GM19025 (cell line): ENCODE data around the gene KRT84.
A peak's percentile ranks its signal among the peaks of the same experiment; 100 is the strongest.

ENCODE experiments used
- ATAC-seq: cut with Tn5 transposase; IDR thresholded peaks from one replicate; pipeline ENCODE4 v1.9.1; 2021; ENCODE audit warnings: mild to moderate bottlenecking, low read depth, moderate library complexity; ENCODE audit not compliant: unreplicated experiment

The KRT84 gene

DNA sequence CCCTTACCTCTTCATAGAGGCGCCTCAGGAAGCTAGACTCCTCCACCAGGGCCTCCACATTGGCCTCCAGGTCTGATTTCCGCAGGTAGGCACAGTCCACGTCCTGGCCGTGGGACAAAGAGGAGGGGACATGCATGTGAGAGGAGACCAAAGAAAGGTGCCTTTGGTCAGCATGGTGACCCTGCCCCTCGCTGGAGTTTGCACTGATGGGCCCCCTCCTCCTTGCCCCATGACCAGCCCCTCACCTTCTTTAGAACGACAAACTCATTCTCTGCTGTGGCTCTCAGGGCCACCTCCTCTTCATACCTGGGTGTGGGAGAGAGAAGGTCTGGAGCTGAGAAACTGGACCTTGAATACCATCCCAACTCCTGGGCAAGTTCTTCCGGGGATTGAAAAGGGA is 21.4 kb downstream of the KRT84 start:
- no peak for ATAC-seq

DNA sequence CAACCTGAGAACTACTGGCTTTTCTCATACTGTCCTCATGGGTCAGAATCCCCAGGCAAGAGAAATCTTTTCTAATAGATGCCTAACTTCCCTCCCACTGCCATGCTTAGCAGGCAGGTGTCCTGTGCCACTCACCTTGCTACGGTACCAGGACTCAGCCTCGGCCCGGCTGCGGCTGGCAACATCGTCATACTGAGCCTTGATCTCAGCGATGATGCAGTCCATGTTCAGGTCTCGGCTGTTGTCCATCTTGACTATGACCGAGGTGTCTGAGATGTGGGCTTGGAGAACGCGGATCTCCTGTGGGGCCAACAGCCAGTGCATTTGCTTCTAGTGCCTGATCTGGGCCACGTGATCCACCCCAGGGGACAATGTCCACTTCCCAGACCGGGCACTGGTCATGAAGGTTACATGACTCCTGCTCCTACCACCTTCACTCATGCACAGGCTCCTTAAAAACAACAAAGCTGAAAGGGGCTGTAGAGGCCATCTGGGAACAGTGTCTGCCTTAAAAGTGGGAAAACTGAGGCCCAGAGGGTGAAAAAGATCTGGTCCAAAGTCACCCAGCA is 22.3 kb downstream of the KRT84 start:
- ATAC-seq = no peak

DNA sequence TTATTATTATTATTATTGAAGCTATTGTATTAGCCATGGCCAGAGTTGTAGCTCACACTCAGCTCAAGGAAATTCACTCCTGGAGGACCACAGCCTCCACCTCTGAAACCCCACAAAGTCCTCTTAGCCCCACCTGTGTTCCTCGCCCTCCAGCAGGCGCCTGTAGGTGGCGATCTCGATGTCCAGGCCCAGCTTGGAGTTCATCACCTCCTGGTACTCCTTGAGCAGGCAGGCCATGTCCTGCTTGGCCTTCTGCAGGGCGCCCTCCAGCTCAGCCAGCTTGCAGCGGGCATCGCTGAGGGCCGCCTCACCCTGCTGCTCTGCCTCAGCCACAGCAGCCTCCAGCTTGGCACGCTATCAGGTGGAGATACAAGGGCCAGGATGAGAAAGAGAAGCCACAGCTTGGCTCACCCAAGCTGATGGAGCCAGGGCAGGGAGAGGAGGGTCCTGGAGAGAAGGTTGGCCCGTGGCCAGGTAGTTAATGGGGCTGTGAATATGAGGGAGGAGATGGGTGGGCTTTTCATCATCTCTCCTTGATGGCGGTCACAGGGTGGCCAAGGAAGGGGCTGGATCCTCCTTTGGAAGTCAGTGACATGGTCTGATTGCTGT is 23.2 kb downstream of the KRT84 start:
- no peak for ATAC-seq

DNA sequence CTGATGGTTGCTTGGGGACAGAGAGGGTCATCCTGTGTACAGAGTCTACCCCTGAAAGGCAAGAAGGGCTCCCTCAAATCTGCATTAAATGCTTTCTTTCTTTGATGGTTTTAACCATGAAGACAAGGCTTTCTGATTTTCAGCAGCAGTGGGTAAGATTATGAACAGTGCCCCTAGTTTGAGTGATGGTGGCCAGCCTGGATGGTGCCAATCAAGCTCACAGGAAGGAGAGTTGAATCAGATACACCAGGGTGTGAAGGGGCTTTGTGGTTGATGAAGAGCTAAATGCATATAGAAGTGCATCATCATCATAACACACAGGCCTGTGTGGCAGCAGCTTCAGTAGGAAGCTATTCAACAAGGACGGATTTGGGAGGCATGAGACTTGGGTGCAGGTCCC is 23.9 kb downstream of the KRT84 start:
- no peak for ATAC-seq

DNA sequence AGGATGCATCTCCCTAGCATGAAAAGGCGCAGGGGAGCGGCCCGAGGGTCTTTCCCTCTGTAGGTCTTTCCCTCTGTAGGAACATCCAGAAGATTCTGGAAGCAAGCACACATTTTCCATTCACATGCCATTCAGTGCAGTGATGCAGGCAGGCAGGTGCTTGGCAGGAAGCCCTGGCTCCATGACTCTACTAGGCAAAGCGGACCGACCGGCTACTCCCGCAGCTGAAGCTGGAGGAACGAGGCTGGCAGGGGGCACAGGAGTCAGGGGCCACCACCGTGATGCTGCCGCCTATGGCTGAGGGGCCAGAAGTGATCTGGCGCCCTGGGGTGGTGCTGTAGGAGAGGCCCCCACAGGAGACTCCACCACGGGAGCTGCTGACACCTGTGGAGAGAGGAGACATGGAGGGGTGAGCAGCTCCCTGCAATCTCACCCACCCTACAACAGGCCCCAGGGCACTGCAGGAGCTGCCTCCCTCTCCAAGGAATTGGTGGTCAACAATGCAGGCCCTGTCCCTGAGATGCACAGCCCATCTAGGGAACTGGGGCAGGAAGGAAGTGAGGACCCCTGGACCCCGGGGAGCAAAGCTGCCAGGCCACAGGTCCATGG is 24.7 kb downstream of the KRT84 start:
- no peak for ATAC-seq

DNA sequence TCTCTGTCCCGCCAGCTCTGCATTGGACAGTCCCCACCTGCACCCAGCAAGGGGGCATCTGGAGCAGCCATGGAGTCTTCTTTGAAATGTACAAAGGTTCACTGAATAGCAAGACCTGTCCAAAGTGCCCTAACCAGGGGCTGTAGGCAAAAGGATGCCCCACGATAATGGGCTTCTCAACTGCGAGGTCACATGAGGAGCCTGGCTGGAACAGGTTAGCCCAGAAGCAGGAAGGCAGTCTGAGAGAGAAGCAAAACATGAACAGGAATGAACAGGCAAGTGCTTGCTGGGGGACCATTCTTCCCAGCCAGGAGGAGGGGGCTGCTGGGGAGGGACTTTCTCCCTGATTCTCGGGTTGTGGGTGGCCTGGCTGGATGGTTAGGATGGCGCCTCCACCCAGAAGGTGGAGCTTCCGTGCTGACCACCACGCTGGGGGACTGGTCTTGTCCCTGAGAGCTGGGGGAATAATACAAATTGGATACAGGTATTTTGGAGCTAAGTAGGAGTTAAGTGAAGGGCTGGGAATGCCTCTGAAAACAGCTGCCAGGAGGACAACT is 25.3 kb downstream of the KRT84 start:
- no peak for ATAC-seq

DNA sequence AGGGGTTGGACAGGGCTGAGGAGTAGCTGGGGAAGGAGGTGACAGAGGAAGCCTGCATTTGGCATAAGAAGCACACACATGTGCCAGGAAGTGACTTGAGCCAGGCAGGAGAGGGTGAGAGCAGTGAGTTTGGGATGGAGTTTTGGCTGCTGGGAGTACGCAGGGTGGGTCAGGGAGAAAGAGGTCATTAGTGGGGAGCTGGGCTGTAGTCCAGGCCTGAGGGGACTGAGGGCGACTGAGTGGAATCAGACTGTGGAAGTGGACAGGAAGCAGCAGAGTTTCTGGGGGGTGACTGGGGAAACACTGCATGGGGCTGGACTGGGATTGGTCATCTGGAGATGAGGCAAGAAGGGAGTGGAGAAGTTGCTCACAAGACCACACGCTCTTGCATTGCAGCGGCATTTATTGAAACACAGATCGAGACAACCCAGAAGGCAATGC is 25.8 kb downstream of the KRT84 start:
- no peak for ATAC-seq

DNA sequence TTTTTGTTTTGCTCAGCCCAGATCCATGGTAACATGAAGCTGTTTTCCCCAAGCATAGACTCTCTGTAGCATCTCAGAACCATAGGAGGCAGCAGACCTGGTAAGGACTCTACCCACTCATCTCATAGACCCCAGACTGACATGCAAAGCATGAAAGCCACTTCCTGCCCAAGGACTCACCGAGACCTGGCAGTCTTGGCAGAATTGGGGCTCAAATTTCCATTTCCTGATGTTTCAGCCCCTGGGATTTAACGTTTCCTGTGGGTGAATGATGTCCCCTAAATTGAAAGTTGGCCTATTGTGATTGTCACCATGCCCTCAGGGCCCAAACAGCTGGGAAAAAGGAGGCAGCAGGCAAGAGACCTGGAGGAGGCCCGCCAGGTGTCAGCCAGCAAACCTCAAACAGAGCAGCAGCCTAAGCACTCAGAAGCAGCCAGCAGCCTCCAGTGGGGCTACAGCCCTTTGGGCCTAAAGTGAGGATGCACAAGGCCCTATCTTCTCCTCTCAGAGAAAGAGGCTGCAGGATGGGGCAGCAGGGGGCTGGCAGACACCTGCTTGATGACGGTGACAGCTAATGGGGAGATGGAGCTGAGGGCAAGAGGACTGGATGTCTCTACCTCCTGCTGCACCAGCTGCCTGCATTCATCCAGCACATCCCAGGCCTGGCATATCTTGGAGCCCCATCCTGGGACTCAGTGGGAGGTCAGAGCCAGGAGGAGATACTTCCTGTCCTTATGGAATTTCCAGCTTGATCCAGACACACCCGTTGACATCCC is 26.7 kb downstream of the KRT84 start:
- peak; percentile 87 for ATAC-seq

DNA sequence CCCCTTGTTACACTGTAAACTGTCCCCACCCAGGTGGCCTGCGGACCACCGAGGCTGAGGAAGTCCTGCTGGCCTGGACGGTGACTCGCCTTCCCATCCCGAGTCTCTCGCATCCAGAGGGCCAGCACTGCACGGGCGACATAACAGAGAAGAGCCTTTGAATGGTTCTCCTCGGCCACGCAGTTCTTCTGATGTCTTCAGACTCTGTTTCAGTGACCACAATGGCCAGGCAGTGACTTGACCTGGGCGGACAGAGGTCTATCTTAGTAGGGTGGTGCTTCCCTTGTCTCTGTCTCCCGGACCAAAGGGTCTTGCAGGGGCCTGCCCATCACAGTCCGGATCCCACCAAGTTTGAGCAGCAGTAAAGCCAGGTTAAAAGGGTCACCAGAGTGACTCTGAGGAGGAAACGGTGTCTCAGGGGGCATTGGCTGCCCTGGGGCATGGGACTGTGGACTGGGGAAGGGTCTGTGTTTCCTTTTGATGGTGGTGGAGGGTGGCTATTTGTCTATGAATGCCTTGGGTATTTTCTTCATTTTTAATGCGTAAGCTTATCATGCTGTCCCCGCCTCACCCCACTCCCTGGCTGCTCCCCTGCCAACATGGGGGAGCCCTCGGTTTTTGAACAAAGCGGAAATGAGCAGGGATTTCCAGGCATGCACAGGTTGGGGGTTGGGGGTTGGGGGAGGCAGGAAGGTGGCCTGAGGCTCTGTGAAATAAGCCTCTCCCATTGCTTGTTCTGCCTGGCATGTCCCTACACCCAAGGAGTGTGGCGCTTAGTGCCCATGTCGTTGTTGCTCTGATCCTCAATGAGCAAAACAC is 28.5 kb downstream of the KRT84 start:
- no peak for ATAC-seq

DNA sequence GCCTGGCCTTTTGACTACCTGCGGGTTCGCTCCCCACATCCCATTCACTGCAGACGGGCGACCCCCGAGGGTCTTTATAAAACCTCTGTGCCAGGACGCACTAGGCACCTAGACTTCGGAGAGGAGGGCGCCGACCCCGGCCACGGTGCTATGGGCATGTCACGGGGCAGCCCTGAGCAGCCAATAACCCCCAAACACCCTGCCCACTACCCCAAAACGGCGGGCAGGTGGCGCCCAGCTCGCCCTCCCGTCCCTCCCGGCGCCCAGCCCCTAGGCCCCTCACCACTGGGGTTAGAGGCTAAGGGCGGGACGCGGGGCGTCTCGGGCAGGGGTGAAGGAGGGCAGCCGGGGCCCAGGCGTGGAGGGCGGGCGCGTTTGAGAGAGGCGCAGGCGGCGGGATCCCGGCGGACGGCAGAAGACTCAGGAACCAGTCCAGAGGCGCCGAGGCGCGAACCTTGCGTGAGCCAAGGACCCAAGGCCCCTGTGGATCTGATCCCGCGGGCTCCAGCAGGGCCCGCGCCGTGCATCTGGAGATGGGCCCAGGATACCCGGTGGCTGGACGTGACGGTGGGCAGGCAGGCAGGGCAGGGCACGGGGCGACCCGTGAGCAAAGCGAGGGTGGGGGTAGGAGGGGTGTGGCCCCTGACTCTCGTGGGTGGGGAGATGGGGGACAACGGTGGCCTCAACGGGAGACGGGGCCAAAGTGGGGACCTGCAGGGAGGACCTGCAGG is 29.3 kb downstream of the KRT84 start:
- no peak for ATAC-seq

DNA sequence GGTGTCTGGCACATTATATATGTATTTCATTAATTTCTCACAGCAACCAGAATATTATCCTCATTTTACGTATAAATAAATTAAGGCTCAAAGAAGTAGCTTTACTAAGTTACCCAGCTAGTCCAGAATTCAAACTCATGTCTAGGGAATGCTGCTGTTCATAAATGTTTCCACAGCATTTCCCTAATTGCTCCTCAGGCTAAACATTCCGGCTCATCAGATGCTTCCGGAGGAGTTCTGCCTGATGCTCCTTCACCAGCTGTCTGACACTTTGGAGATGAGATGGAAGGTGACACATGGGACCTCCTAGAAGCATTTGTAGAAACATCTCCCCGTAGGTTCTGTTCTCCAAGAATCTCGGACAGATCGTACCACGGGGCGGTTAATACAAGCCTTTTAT is 30.3 kb downstream of the KRT84 start:
- no peak for ATAC-seq

DNA sequence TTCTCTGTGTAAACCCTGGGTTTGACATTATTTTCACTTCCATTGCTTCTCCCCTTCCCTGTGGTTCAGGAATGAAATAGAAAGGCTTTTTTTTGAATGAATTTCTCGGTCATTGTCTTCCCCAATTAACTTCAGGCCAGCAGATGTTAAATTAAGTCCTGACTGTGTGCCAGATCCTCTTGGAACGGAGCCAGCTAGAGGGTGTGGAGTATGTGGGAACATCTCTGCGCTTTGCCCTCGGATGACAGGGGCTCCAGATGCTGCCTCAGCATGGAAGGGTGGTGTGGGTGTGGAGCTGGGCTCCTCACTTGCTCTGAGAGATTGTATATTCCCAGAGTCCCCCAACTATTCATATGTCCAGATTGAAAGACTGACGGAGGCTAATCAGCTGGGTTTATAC is 31.3 kb downstream of the KRT84 start:
- ATAC-seq = no peak

DNA sequence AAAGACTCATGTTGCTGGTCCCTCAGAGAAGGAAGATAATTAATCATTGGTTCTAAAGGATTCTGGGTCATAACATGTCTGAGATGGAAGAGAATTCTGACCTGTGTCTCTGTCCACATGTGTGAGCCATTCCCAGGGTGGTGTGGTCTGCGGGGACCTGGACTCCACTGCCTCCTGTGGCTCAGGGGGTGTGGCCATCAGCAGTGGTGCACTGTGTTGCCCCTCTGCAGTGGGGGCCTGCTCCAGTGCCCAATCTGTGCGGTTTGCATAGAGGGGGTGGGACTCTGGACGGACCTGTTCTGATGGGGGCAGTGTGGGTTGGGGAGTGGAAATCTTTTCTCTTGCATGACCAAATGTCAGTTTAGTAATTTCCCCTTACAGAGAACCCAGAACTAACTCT is 31.7 kb downstream of the KRT84 start:
- no peak for ATAC-seq

DNA sequence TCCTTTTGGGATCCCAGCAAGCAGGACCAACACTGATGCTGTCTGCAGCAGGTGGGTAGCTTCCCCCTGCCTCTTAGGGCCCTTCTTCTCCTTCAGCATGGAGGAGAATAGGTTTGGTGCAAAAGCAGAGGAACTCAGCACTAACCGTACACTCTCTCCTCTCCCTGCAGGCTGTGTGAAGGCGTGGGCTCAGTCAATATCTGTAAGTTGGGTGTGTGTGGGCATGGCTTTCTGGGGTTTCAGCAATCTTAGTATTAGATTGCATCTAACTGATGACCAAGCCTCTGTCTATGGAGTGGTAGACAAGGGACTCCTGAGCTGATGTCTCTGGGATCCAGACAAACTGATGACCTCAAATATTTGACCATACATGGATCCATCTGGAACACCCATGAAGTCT is 32.5 kb downstream of the KRT84 start:
- no peak for ATAC-seq

DNA sequence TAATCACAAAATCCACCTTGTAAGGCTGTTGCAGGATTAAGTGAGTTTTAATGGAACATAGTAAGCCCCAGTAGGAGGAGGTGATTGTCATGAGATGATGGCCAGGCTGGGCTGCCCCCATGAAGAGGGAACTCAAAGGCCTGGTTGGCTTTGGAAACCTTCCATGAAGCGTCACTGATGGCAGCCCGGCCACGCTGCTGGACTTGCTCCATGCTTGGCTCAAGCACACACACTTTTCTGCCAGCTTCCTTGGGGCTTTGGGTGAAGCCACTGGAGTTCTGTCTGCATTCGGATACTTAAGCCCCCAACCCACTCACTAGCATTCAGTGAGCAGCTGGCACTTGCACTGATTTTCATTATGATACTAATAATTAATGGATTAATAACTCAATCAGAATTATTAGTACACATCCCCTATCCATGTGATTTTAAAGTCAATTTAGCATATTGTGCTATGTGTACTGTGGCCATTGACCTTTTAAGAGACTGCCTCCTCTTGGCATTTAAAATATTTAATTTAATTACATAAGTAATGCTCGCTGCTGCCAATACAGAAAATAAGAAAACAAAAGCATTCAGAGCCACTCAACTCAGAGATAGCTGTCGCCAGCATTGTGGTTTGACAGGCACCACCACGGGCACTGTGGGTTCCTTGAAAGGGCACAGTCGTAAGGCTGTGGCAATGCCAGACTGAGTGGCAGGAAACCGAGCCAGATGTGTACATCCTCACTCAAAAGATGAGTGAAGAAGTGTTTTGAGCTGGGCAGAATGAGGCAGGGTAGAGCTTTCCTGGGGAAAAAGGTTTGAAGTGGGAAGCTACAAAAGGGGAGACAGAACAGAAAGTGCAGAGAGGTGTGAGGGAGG is 34.0 kb downstream of the KRT84 start:
- no peak for ATAC-seq

DNA sequence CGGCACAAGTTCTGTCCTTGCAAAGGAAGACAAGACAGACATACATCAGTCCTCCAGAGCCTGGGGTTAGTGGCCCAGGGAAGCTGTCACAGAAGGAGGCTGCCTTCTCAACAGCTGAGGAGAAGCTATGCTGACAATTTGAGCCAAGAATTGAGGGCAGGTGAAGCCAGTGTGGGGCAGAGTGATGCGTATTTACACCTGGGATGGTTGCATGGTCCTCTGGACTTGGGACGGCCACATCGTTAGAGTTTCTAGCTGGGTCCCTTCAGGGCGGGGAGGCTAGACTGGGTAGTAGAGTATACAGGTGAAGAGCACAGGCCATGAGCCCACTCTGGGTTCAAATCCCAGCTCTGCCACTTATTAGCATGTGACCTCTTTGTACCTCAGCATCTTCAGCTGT is 34.7 kb downstream of the KRT84 start:
- no peak for ATAC-seq

DNA sequence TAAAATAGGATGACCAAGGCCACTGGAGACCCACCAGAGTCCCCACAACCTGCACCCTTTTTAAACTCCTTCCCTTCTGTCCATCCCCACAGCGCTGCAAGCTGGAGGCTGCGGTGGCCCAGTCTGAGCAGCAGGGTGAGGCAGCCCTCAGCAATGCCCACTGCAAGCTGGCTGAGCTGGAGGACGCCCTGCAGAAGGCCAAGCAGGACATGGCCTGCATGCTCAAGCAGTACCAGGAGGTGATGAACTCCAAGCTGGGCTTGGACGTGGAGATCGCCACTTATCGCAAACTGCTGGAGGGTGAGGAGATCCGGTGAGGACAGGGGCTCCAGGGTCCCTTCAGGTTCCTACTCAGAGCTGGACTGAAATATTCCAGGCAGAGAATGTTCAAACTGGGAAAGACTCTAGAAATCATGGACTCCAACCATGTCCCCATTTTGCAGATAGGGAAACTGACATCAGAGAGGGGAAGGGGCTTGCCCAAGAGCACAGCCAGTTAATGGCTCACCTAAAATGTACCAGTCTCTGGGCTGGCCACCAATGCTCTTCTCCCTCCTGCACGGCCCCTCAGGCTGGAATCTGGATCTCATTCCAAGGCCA is 35.3 kb downstream of the KRT84 start:
- ATAC-seq = no peak

DNA sequence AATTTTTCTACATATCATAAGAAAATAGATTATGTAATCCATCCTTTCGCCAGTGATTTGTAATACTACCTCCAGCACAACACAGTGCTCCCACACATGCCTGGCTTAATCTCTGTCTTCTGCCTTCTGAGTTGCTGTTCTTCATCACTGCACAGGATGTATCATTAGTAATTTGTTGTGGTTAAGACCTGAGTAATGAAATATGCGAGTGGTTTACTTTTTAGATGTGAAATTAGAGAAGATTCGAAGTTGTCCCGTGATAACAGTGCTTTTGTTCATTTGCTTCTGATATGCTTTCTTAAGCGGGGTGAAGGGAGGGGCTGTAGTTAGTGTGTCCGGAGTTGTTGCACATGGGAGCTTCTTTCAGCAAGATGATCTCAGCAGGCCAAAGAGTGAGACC is 36.3 kb downstream of the KRT84 start:
- no peak for ATAC-seq
